ENCODE results near the gene IL6. TPM values are rescaled to one million over a fixed set of nuclear protein-coding genes. Genes with fewer than 3 reads are reported as not detected.

Gene IL6
- polyA plus RNA-seq, 1 of the 3 experiments (the other 2 are of a cell fraction): 20.5 TPM

- TF ChIP-seq EZH2phosphoT487 (IDR thresholded peaks at IDR 0.05; ENCODE audit: borderline replicate concordance, low read depth) (no peak), JUND (IDR thresholded peaks at IDR 0.05) (no peak), GATA2 (CRISPR knock-in tag; IDR thresholded peaks at IDR 0.05) (no peak), MEF2A (IDR thresholded peaks at IDR 0.05; ENCODE audit: borderline replicate concordance, low read depth) (no peak), GABPA (IDR thresholded peaks at IDR 0.05; ENCODE audit: low read depth) (no peak), USF1 (IDR thresholded peaks at IDR 0.05; ENCODE audit: borderline replicate concordance, low read depth) (no peak), IRF3 (IDR thresholded peaks at IDR 0.05; ENCODE audit: low read depth, low read length) (no peak), TEAD4 (IDR thresholded peaks at IDR 0.05; ENCODE audit: borderline replicate concordance, insufficient read depth) (no peak), NFIC (IDR thresholded peaks at IDR 0.05; ENCODE audit: borderline replicate concordance) (peak; percentile 23; the same call in 1 of the 2 replicates), EP300 (IDR thresholded peaks at IDR 0.05; ENCODE audit: borderline replicate concordance in 1 of 2, low read depth in 1 of 2, low read length in 1 of 2) (no peak), RCOR1 (IDR thresholded peaks at IDR 0.05; ENCODE audit: low read length) (no peak), FOSL2 (IDR thresholded peaks at IDR 0.05; ENCODE audit: borderline replicate concordance, low read depth) (no peak)
These were observed 1.5 kb downstream of the IL6 start (continued) for GRCh38 chr7:22728401-22729029.

GRCh38 chr7:22729180-22729825 lies 2.3 kb downstream of the IL6 start:
- Histone ChIP-seq H4K20me1 (ENCODE audit: insufficient read depth) (no peaks in the 10 kb centered on the region), H3K79me2 (ENCODE audit: insufficient read depth) (no peaks in the 10 kb centered on the region), H3K27ac (ENCODE audit: low read depth in 2 of 2, low read length in 1 of 2) (no peak overlapping the region), H3K4me3 (ENCODE audit: low read depth in 2 of 2, low read length in 1 of 2) (no peak overlapping the region), H3K27me3 (ENCODE audit: insufficient read depth) (no peaks in the 10 kb centered on the region), H3F3A (replicated peaks; ENCODE audit: insufficient read depth) (peaks cover 12% of the 10 kb centered on the region), H3K36me3 (replicated peaks in 1 of 2; ENCODE audit: control insufficient read depth in 1 of 2, insufficient read depth in 2 of 2, low read length in 1 of 2) (no peaks in the 10 kb centered on the region), H2AFZ (ENCODE audit: low read depth) (no peak overlapping the region), H3K4me1 (ENCODE audit: control insufficient read depth in 1 of 2, insufficient read depth in 2 of 2, low read depth in 1 of 2, low read length in 1 of 2) (peaks cover 7% of the 10 kb centered on the region in 2 experiments; a peak in 1 of 4 replicates), H3K9ac (no peak overlapping the region), H3K9me2 (no peaks in the 10 kb centered on the region), H3K4me2 (no peak overlapping the region), H3K9me3 (no peaks in the 10 kb centered on the region)
- 34% methylated on average over 3 of the region's 3 CpGs for WGBS (ENCODE audit: low lambda C conversion rate)
- DNase-seq: no peak
- ChIA-PET CTCF (interaction anchor here (1.1 to 1.4 kb wide), 2 partner anchors 11 to 176 kb away, joined by 3 read pairs; no protein-coding TSS in a partner anchor), POLR2A (no interaction called here)
- TF ChIP-seq REST (IDR thresholded peaks at IDR 0.05; ENCODE audit: low read depth, low read length) (peak; percentile 71), IRF3 (IDR thresholded peaks at IDR 0.05; ENCODE audit: low read depth, low read length) (no peak)

All from SK-N-SH (cell line).